Stimulated activated CD4-positive, alpha-beta T cell treated with anti-CD3 and anti-CD28 coated beads, Interleukin-4, amount 100 ng/mL, for 48 hours (primary cell): ENCODE results near the gene TEX54.
A peak's percentile ranks its signal among the peaks of the same experiment; 100 is the strongest.

Source experiments
- DNase-seq, 2 donors: peaks; one replicate each; pipeline ENCODE4 v3.0.0-alpha.2; 2020; ENCODE audit warnings: low read depth in 2 of 2

TEX54 gene

GRCh38 chr11:62788991-62789390, 43.6 kb downstream of the TEX54 start:
- DNase-seq: no peak

GRCh38 chr11:62787005-62787759, 45.5 kb downstream of the TEX54 start, which contains the start of gene TMEM179B:
Gene TMEM179B (plus strand): TSS chr11:62787402. CDS start chr11:62787432, 30 bp downstream.
- DNase-seq: peak; percentile 97 to 99

GRCh38 chr11:62786318-62787004, 46.2 kb downstream of the TEX54 start:
- peak; percentile 77 to 78 for DNase-seq

GRCh38 chr11:62782753-62783152, 49.9 kb downstream of the TEX54 start:
- DNase-seq: no peak
